Naive B cell (primary cell): Measurements from ENCODE around the gene GRK5. TPM values are rescaled to one million over a fixed set of nuclear protein-coding genes. Genes with fewer than 3 reads are reported as not detected.

Source experiments
- ATAC-seq, 2 donors: fragments of 150-1000 bp; cut with Tn5 transposase; 2 replicates each; pipeline ENCODE4 v1.10.0; 2021; ENCODE audit warnings: low read depth in 2 of 2, mild to moderate bottlenecking in 2 of 2, moderate library complexity in 2 of 2
- DNase-seq: peaks from one replicate; pipeline ENCODE4 v3.0.0; 2022
- H3K27ac Mint-ChIP-seq, 6 donors: one replicate each; pipeline ENCODE4 v1.8.0; 2020 to 2022; ENCODE audit warnings: mild to moderate bottlenecking in 6 of 6, mixed read lengths in 6 of 6, moderate library complexity in 5 of 6, inconsistent platforms in 2 of 6
- H3K27me3 Mint-ChIP-seq, 3 donors: one replicate each; pipeline ENCODE4 v1.8.0; 2021 to 2022; ENCODE audit warnings: mixed read lengths in 3 of 3, mild to moderate bottlenecking in 1 of 3
- H3K36me3 Mint-ChIP-seq, 2 donors: one replicate each; pipeline ENCODE4 v1.8.0; 2020 to 2022; ENCODE audit warnings: mixed read lengths in 2 of 2, inconsistent platforms in 1 of 2, mild to moderate bottlenecking in 1 of 2
- H3K4me1 Mint-ChIP-seq, 3 donors: one replicate each; pipeline ENCODE4 v1.8.0; 2020 to 2022; ENCODE audit warnings: mixed read lengths in 3 of 3, inconsistent platforms in 1 of 3, mild to moderate bottlenecking in 1 of 3, moderate library complexity in 1 of 3
- H3K4me3 Mint-ChIP-seq, 8 donors: one replicate each; pipeline ENCODE4 v1.8.0; 2020 to 2022; ENCODE audit warnings: mild to moderate bottlenecking in 8 of 8, mixed read lengths in 8 of 8, moderate library complexity in 8 of 8, inconsistent platforms in 2 of 8
- H3K9me3 Mint-ChIP-seq, 7 donors: one replicate each; pipeline ENCODE4 v1.8.0; 2020 to 2022; ENCODE audit warnings: mixed read lengths in 7 of 7, mild to moderate bottlenecking in 5 of 7, inconsistent platforms in 2 of 7, moderate library complexity in 1 of 7
- polyA plus RNA-seq, 6 donors: library from polyadenylated mRNA; unstranded; fragments of 300-500 nt; fragmentation: Illumina TruSeq; gene quantifications; one replicate each; pipeline ENCODE4 v1.2.3, GENCODE V29; 2021; ENCODE audit warnings: low read depth in 6 of 6

The GRK5 gene
- polyA plus RNA-seq, 6 donors from 2014 or later = 7.2 to 24.6 (median 13.7) TPM

DNA sequence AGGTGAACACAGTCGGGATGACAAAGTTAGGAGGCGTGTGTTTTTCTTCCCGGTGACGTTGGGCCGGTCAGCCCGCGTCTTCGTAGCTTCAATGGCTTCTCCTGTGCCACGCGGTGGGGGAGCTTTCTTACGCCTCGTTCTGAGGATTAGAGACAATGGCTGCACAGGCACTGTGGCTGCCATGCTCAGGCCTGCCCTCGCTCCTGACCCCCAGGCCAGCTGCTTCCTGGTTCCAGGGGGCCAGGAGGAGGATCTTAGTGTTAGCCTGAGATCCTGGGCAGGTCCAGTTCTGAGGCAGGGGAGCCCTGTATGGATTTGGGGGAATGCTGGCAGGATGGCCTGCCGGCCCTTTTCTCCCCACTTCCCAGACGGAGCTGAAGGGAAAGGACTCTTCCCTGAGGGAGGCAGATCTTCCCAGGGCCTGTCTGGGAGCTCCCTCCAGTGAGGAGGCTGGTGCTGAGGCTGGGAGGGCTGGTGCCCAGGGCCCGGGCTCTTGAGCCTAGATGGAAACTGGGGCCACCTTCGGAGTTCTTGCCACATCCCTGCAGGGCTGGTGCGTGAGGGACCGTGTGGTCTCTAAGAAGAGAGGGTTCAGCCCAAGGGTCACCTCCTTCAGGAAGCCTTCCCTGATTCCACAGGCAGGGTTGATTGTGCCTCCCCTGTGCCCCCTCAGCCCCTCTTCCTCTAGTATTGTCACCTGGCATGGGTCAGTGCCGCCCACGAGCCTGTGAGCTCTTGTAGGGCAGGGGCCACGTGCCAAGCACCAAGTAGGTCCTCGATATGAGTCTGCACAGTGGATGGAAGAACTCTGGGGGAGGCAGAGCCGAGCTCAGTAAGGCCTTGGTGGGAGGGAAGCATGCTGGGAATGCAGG, 101.4 kb downstream of the GRK5 start:
- Mint-ChIP-seq H3K4me1 (peaks cover 85 to 95% (median 95%) of the 10 kb centered on the region in 3 donors), H3K4me3 (peak overlapping the region; percentile 33 to 78 (median 66)), H3K9me3 (peaks cover 0 to 7% (median 0%) of the 10 kb centered on the region in 7 donors), H3K27ac (peak overlapping the region; percentile 85 to 100 (median 100)), H3K27me3 (no peaks in the 10 kb centered on the region), H3K36me3 (peaks cover 0 to 16% of the 10 kb centered on the region in 2 donors)
- ATAC-seq = no peak
- DNase-seq = no peak

- peak overlapping the region; percentile 85 to 100 (median 96) for H3K27ac Mint-ChIP-seq
- peaks cover 0 to 7% (median 0%) of the 10 kb centered on the region in 7 donors for H3K9me3 Mint-ChIP-seq
- no peaks in the 10 kb centered on the region for H3K27me3 Mint-ChIP-seq
- ATAC-seq (no peak), DNase-seq (no peak)
- H3K36me3 Mint-ChIP-seq = peaks cover 0 to 16% of the 10 kb centered on the region in 2 donors
- peak overlapping the region; percentile 33 to 78 (median 66) for H3K4me3 Mint-ChIP-seq
- H3K4me1 Mint-ChIP-seq = peaks cover 81 to 96% (median 95%) of the 10 kb centered on the region in 3 donors
Observed at GRCh38 chr10:119309423-119309770, 102.0 kb downstream of the GRK5 start.

- DNase-seq (no peak), ATAC-seq (no peak)
- Mint-ChIP-seq H3K27me3 (no peaks in the 10 kb centered on the region), H3K4me1 (peaks cover 81 to 95% (median 94%) of the 10 kb centered on the region in 3 donors), H3K9me3 (peaks cover 0 to 7% (median 0%) of the 10 kb centered on the region in 7 donors), H3K4me3 (peak overlapping the region in 4 of 8 donors; percentile 9 to 72 (median 46)), H3K27ac (peak overlapping the region; percentile 31 to 96 (median 80)), H3K36me3 (peaks cover 0 to 16% of the 10 kb centered on the region in 2 donors)
Observed at GRCh38 chr10:119310806-119311205, 103.4 kb downstream of the GRK5 start.

GRCh38 chr10:119312241-119312640, 104.9 kb downstream of the GRK5 start:
- ATAC-seq (no peak), DNase-seq (no peak)
- H3K9me3 Mint-ChIP-seq = peaks cover 0 to 7% (median 0%) of the 10 kb centered on the region in 7 donors
- H3K27ac Mint-ChIP-seq = peak overlapping the region; percentile 88 to 95 (median 92)
- H3K27me3 Mint-ChIP-seq = no peaks in the 10 kb centered on the region
- peak overlapping the region in 4 of 8 donors; percentile 53 to 76 (median 66) for H3K4me3 Mint-ChIP-seq
- peaks cover 79 to 95% (median 94%) of the 10 kb centered on the region in 3 donors for H3K4me1 Mint-ChIP-seq
- H3K36me3 Mint-ChIP-seq = peaks cover 0 to 16% of the 10 kb centered on the region in 2 donors

DNA sequence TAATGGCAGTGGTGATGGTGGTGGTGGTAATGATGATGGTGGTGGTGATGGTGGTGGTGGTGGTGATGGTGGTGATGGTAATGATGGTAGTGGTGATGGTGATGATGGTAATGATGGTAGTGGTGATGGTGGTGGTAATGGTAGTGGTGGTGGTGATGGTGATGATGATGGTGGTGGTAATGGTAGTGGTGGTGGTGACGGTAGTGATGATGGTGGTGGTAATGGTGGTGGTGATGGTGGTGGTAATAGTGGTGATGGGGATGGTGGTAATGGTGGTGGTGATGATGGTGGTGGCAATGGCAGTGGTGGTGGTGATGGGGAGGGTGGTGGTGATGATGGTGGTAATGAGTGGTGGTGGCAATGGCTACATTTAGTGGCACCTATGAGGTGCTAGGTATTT, 105.7 kb downstream of the GRK5 start:
- no peak for ATAC-seq
- peaks cover 0 to 7% (median 0%) of the 10 kb centered on the region in 7 donors for H3K9me3 Mint-ChIP-seq

DNA sequence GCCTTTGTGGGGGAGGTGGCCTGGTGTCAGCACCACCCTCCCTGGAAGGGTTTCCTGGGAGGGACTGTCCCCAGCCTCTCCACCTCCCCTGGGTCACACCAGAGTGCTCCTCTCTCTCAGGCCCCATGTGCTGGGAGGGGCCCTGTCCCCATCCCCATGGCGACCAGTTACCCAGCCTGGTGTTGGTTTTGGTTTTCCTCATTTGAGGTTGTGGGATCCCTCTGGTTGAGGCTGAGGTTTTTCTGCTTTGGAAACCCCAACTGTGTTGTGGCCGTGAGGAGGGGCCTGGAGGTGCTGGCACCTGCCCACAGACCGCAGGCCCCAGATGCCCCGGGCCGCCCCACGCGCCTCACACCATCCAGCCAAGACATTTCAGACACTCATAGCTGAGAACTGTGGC, 106.3 kb downstream of the GRK5 start:
- peak overlapping the region; percentile 80 to 93 (median 88) for H3K27ac Mint-ChIP-seq
- no peaks in the 10 kb centered on the region for H3K27me3 Mint-ChIP-seq
- peak; percentile 76 to 77 for ATAC-seq
- H3K4me3 Mint-ChIP-seq = peak overlapping the region in 7 of 8 donors; percentile 5 to 84 (median 62)
- peaks cover 0 to 16% of the 10 kb centered on the region in 2 donors for H3K36me3 Mint-ChIP-seq
- H3K4me1 Mint-ChIP-seq = peaks cover 79 to 95% (median 93%) of the 10 kb centered on the region in 3 donors
- H3K9me3 Mint-ChIP-seq = peaks cover 0 to 7% (median 0%) of the 10 kb centered on the region in 7 donors
- DNase-seq = peak; percentile 82

More for the DNA sequence above, 105.7 kb downstream of the GRK5 start:
- H3K4me3 Mint-ChIP-seq = peak overlapping the region in 7 of 8 donors; percentile 27 to 84 (median 69)
- H3K27me3 Mint-ChIP-seq = no peaks in the 10 kb centered on the region
- peak overlapping the region; percentile 88 to 95 (median 92) for H3K27ac Mint-ChIP-seq
- peaks cover 0 to 16% of the 10 kb centered on the region in 2 donors for H3K36me3 Mint-ChIP-seq
- no peak for DNase-seq
- peaks cover 79 to 95% (median 93%) of the 10 kb centered on the region in 3 donors for H3K4me1 Mint-ChIP-seq

DNA sequence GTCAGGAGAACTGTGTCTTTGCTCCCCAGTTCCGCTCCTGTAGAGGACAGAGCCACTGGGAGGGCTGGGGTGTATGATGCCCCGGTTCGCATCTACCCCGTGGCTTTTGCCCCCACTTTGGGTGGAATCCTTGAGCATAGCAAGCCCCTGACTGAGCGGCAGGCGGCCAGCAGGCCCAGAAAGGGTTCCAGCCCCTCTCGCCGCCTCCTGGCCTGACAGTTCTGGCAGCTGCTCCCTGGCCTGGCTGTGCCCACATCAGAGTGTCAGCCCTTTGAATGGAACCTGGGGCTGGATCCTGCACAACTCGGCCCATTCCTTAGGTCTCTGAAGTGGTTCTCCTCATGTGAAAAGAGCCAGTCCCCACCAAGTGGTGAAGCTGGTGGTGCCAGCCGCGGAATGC, 106.7 kb downstream of the GRK5 start:
- H3K4me3 Mint-ChIP-seq = peak overlapping the region in 7 of 8 donors; percentile 5 to 71 (median 34)
- H3K27ac Mint-ChIP-seq = peak overlapping the region; percentile 80 to 93 (median 88)

GRCh38 chr10:119314486-119314885, 107.1 kb downstream of the GRK5 start:
- ATAC-seq (no peak), DNase-seq (no peak)
- Mint-ChIP-seq H3K4me1 (peaks cover 80 to 95% (median 93%) of the 10 kb centered on the region in 3 donors), H3K27ac (peak overlapping the region in 5 of 6 donors; percentile 57 to 93 (median 88)), H3K27me3 (no peaks in the 10 kb centered on the region), H3K36me3 (peaks cover 0 to 16% of the 10 kb centered on the region in 2 donors), H3K4me3 (peak overlapping the region in 4 of 8 donors; percentile 5 to 62 (median 34)), H3K9me3 (peaks cover 0 to 7% (median 0%) of the 10 kb centered on the region in 7 donors)

More for the DNA sequence above, 106.7 kb downstream of the GRK5 start:
- Mint-ChIP-seq H3K9me3 (peaks cover 0 to 7% (median 0%) of the 10 kb centered on the region in 7 donors), H3K4me1 (peaks cover 80 to 95% (median 93%) of the 10 kb centered on the region in 3 donors), H3K27me3 (no peaks in the 10 kb centered on the region), H3K36me3 (peaks cover 0 to 16% of the 10 kb centered on the region in 2 donors)
- ATAC-seq (no peak), DNase-seq (no peak)

DNA sequence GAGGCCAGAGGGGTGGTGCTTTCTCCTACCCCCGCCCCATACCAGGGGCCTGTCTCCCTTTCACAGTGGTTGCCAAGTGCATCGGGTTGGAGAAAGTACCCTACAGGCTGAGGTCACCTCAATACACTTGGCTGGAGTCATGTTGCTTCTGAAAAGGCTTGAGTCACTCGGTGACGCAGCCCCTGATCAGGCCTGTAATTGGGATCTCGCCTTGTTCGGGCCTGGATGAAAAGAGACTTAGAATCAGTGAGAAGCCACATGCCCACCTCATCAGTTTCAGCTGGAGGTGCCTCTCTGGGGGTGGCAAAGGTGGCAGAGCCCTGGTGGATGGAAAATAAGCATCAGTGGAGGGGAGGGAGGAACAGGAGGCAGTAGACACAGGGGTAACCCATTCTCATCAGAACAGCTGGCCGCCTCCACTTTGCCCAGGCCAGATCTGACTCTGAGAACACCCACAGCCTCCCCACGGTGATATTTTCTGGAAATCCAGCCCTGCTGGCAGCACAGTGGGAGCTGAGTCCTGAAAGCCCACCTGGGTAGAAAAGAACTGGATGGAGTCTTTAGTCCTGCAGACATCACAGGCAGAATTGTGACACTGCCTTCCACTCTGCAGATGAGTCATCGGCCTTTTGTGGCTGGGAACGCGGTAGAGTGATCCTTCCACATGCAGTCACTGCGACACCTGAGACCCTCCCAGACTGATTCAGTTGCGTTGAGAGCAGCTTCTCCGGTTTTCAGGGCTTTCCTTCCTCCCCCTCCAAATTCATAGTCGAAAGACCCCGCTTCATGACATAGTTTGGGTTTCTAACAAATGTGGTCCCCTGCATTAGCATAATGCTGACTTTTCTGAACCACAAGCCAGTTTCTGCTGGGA, 108.0 kb downstream of the GRK5 start:
- Mint-ChIP-seq H3K27ac (peak overlapping the region in 5 of 6 donors; percentile 77 to 89 (median 87)), H3K27me3 (no peaks in the 10 kb centered on the region), H3K9me3 (peaks cover 0 to 7% (median 0%) of the 10 kb centered on the region in 7 donors), H3K4me3 (peak overlapping the region in 5 of 8 donors; percentile 41 to 78 (median 45)), H3K4me1 (peaks cover 80 to 95% (median 93%) of the 10 kb centered on the region in 3 donors), H3K36me3 (peaks cover 0 to 22% of the 10 kb centered on the region in 2 donors)
- no peak for ATAC-seq
- DNase-seq = no peak

GRCh38 chr10:119316002-119316358, 108.6 kb downstream of the GRK5 start:
- Mint-ChIP-seq H3K27me3 (no peaks in the 10 kb centered on the region), H3K9me3 (peaks cover 0 to 7% (median 1%) of the 10 kb centered on the region in 7 donors), H3K4me1 (peaks cover 80 to 95% (median 93%) of the 10 kb centered on the region in 3 donors), H3K36me3 (peaks cover 1 to 23% of the 10 kb centered on the region in 2 donors), H3K27ac (peak overlapping the region in 5 of 6 donors; percentile 9 to 89 (median 77)), H3K4me3 (no peak overlapping the region)
- DNase-seq (no peak), ATAC-seq (no peak)

DNA sequence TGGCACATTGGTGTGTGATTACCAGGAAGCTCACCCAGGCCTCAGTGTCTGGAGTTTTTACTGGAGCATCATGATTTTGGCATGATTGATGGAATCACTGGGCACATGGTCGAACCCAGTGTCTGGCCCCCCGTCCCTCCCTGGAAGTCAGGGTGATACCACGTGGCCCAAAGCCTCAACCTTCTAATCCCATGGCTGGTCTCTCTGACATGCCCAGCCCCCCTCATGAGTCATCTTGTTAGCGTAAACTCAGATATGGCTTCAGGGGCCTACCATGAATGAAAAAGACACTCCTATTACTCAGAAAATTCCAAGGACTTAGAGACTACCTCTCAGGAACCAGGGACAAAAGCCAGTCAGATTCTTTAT, 109.3 kb downstream of the GRK5 start:
- Mint-ChIP-seq H3K9me3 (peaks cover 0 to 13% (median 7%) of the 10 kb centered on the region in 7 donors), H3K4me1 (peaks cover 83 to 98% (median 93%) of the 10 kb centered on the region in 3 donors), H3K36me3 (peaks cover 7 to 26% of the 10 kb centered on the region in 2 donors), H3K4me3 (peak overlapping the region in 1 of 8 donors; percentile 14), H3K27me3 (no peaks in the 10 kb centered on the region), H3K27ac (peak overlapping the region in 3 of 6 donors; percentile 9 to 83 (median 72))
- ATAC-seq (no peak), DNase-seq (no peak)

DNA sequence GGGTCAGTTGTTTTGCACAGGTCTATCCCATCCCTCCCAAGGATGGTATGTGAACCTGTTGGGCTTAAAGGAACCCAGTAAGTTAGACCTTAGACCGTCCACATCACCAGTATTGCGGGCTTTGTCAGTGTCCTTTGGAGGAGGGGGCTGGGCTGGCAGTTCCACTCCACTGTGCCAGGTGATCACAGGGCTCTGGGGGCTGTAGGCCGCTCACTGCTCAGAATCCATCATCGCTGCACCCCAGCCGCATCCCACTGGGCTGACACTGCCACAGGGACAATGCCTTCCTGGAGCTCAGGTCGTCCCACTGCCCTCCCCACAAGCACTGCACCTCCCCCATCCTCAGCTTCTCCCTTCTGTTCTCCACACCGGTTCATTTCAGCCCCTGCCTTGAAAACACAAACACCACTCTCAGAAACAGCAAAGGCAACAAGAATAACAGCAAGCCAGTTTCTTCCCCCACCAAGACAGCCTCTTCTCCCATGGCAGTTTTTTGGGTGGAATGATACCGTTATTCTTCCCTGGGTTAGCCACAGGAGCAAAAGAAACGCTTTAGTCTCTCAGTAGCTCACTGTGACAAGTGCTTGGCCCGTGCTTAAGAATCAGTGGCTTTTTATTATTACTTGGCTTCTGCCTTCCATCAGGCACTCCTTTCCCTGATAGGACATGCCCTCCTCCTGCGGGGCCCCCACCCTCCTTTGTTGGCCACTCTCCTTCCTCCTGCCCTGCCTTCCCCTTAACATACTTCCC, 111.2 kb downstream of the GRK5 start:
- H3K36me3 Mint-ChIP-seq = peaks cover 7 to 18% of the 10 kb centered on the region in 2 donors
- H3K4me1 Mint-ChIP-seq = peaks cover 78 to 95% (median 95%) of the 10 kb centered on the region in 3 donors
- H3K9me3 Mint-ChIP-seq = peaks cover 0 to 13% (median 4%) of the 10 kb centered on the region in 7 donors

More for the DNA sequence above, 111.2 kb downstream of the GRK5 start:
- peak overlapping the region in 4 of 8 donors; percentile 25 to 74 (median 43) for H3K4me3 Mint-ChIP-seq
- ATAC-seq (no peak), DNase-seq (no peak)
- H3K27me3 Mint-ChIP-seq = no peaks in the 10 kb centered on the region
- peak overlapping the region; percentile 34 to 96 (median 92) for H3K27ac Mint-ChIP-seq
